K562 (cell line): ENCODE measurements around the gene NDST1. TPM values are rescaled to one million over a fixed set of nuclear protein-coding genes. Genes with fewer than 3 reads are reported as not detected.
A peak's percentile ranks its signal among the peaks of the same experiment; 100 is the strongest.

Experiments used
- ATAC-seq: fragments of 200-7000 bp; cut with Tn5 transposase; 3 replicates; pipeline ENCODE4 v1.9.1; 2020; ENCODE audit warnings: moderate library complexity
- BruUV-seq: library from RNA; stranded (reverse); fragments of 400-500 nt; replicated peaks from 2 replicates; lab custom pipeline; 2021; lab: Mats Ljungman, UMichigan
- CTCF ChIA-PET: fragments of 300-600 bp; formaldehyde crosslinking; extraction: SDS; loops from one replicate; lab custom pipeline; 2021; ENCODE audit warnings: low intra/inter-chr PET ratio; lab: Yijun Ruan, JAX
- POLR2A ChIA-PET: fragments of 300-600, 350-650 bp; sonication (Branson Sonifier 250); formaldehyde crosslinking; extraction: SDS; loops from one replicate; lab custom pipeline; 2021; ENCODE audit warnings: antibody characterized with exemption, inconsistent platforms; lab: Yijun Ruan, JAX
- DNase-seq, 4 experiments: peaks; one replicate each; pipeline versions ENCODE4 v3.0.0 to v3.0.0-alpha.2; 2011 to 2018; ENCODE audit warnings: low spot score in 3 of 4, mixed read lengths in 3 of 4; ENCODE audit errors: extremely low read depth in 1 of 4
- FAIRE-seq: peaks from 2 replicates; lab custom pipeline; 2011; peaks lifted over from hg19 to GRCh38; lab: Jason Lieb, UNC
- H2AFZ ChIP-seq: 2 replicates; pipeline ENCODE4 v1.6.0; 2011; ENCODE audit warnings: low read depth, low read length, control low read depth, inconsistent platforms
- H3K27ac ChIP-seq: fragments of 200-600 bp; 3 replicates; pipeline ENCODE4 v1.8.0; 2011; ENCODE audit warnings: low read depth, mild to moderate bottlenecking, control low read depth, inconsistent platforms, low read length, moderate library complexity, mixed read lengths; ENCODE audit errors: extremely low read depth
- H3K27me3 ChIP-seq, 2 experiments: fragments of 300-600 bp in 1 of 2; 2 replicates in 1 of 2; 3 replicates in 1 of 2; pipeline versions ENCODE4 v1.6.0 to v1.8.0; 2011; ENCODE audit warnings: inconsistent platforms in 2 of 2, low read length in 2 of 2, mild to moderate bottlenecking in 1 of 2, mixed read lengths in 1 of 2, moderate library complexity in 1 of 2; ENCODE audit not compliant: control insufficient read depth in 2 of 2, insufficient read depth in 2 of 2
- H3K36me3 ChIP-seq: fragments of 300-600 bp; 3 replicates; pipeline ENCODE4 v1.8.0; 2011; ENCODE audit warnings: mild to moderate bottlenecking, low read length, inconsistent platforms; ENCODE audit not compliant: control insufficient read depth, insufficient read depth
- H3K4me1 ChIP-seq, 2 experiments: fragments of 200-600 bp in 1 of 2; replicated peaks in 1 of 2; 2 replicates in 1 of 2; 3 replicates in 1 of 2; pipeline versions ENCODE4 v1.5.1 to v1.8.0; 2011; ENCODE audit warnings: inconsistent platforms in 2 of 2, low read length in 2 of 2, mild to moderate bottlenecking in 1 of 2, mixed read lengths in 1 of 2, moderate library complexity in 1 of 2; ENCODE audit not compliant: control insufficient read depth in 2 of 2, insufficient read depth in 2 of 2
- H3K4me2 ChIP-seq: 2 replicates; pipeline ENCODE4 v1.6.1; 2011; ENCODE audit warnings: low read length, control low read depth, inconsistent platforms, mixed read lengths; ENCODE audit not compliant: insufficient read depth
- H3K4me3 ChIP-seq: fragments of 200-600 bp; sonication (generic), shearing (Covaris generic); 2 replicates; pipeline ENCODE4 v1.5.1; 2016; ENCODE audit warnings: control low read depth, inconsistent platforms
- H3K79me2 ChIP-seq: fragments of 200-600 bp; 3 replicates; pipeline ENCODE4 v1.8.0; 2011; ENCODE audit warnings: low read length, inconsistent platforms; ENCODE audit not compliant: control insufficient read depth, insufficient read depth
- H3K9ac ChIP-seq, 2 experiments: 2 replicates each; pipeline versions ENCODE4 v1.6.0 to v1.6.1; 2011; ENCODE audit warnings: low read depth in 2 of 2, low read length in 2 of 2, control low read depth in 1 of 2, inconsistent platforms in 1 of 2, mild to moderate bottlenecking in 1 of 2, mixed read lengths in 1 of 2; ENCODE audit not compliant: insufficient read depth in 1 of 2
- H3K9me1 ChIP-seq: one replicate; pipeline ENCODE4 v1.6.0; 2011; ENCODE audit warnings: inconsistent platforms, mild to moderate bottlenecking, low read length, moderate library complexity; ENCODE audit not compliant: control insufficient read depth, insufficient read depth
- H3K9me3 ChIP-seq: replicated peaks from 2 replicates; pipeline ENCODE4 v1.5.1; 2011; ENCODE audit warnings: low read depth, low read length, inconsistent platforms; ENCODE audit not compliant: control insufficient read depth, insufficient read depth
- H4K20me1 ChIP-seq: replicated peaks from 2 replicates; pipeline ENCODE4 v1.6.1; 2011; ENCODE audit warnings: low read length, inconsistent platforms, mixed read lengths; ENCODE audit not compliant: control insufficient read depth, insufficient read depth
- HDAC6 ChIP-seq: IDR thresholded peaks from 2 replicates; pipeline ENCODE4 v1.6.1; 2012; ENCODE audit warnings: low read depth, mild to moderate bottlenecking, control low read depth, inconsistent platforms, low read length, moderate library complexity
- REST ChIP-seq, 2 experiments: fragments of 450-650 bp; formaldehyde crosslinking in 1 of 2; IDR thresholded peaks; 2 replicates each; pipeline versions ENCODE4 v1.4.0 to v1.6.1; 2014 to 2020; ENCODE audit warnings: mild to moderate bottlenecking in 2 of 2, borderline replicate concordance in 1 of 2, low read depth in 1 of 2
- ZNF316 ChIP-seq: fragments of 450-650 bp; IDR thresholded peaks from 2 replicates; pipeline ENCODE4 v1.6.1; 2016
- ZNF551 ChIP-seq: fragments of 250-450 bp; sonication (Bioruptor Pico); IDR thresholded peaks from 2 replicates; pipeline ENCODE4 v1.5.0; 2021; ENCODE audit warnings: mild to moderate bottlenecking, moderate library complexity
- WGBS: fragments of 100-300 bp; shearing (Covaris generic); methylation state at CpG from one replicate; pipeline ENCODE4 v1.1.6; 2016; ENCODE audit warnings: low coverage, mixed read lengths; ENCODE audit not compliant: insufficient coverage; ENCODE audit errors: missing lambda C conversion rate; 5-methylcytosine and 5-hydroxymethylcytosine counted together
- in situ Hi-C: fragments of 300-500 bp; cut with MboI; formaldehyde crosslinking; loops from 4 replicates; pipeline ENCODE4 v1.15.0; 2018; ENCODE audit warnings: inconsistent platforms, mixed read lengths
- intact Hi-C: fragments of 100-400 bp; cut with micrococcal nuclease; formaldehyde crosslinking; loops from 2 replicates; pipeline ENCODE4 v1.14.2; 2022
- polyA plus RNA-seq, 8 experiments: library from polyadenylated mRNA; depleted of rRNA in 4 of 8; stranded (reverse) in 5 of 8; unstranded in 3 of 8; fragments of >200 nt; fragmentation: Nextera tagmentation in 2 of 8; fragmentation: Illumina TruSeq in 1 of 8; extraction: Ambion mirVana in 2 of 8; extraction: Trizol in 1 of 8; gene quantifications; 2 replicates each; pipeline versions ENCODE4 v1.2.1 to v1.2.3, GENCODE V29; 2011 to 2014; ENCODE audit warnings: inconsistent platforms in 1 of 8, missing spikeins in 1 of 8
- total RNA-seq, 7 experiments: library from RNA; depleted of rRNA in 6 of 7; stranded (reverse); fragments of >200 nt in 6 of 7; fragmentation: Illumina TruSeq in 2 of 7; extraction: Trizol in 2 of 7; gene quantifications; 2 replicates each; pipeline versions ENCODE4 v1.2.1 to v1.2.3, GENCODE V29; 2011 to 2021; ENCODE audit warnings: low replicate concordance in 1 of 7
- TF ChIP-seq, protein P1 (sequence below): fragments of 250-450 bp; sonication (Bioruptor Pico); IDR thresholded peaks from 2 replicates; pipeline ENCODE4 v1.8.0; 2022; ENCODE audit warnings: moderate library complexity, mild to moderate bottlenecking, inconsistent platforms

NDST1 gene
- total and polyA plus RNA-seq, 9 of the 15 experiments (the other 6 are each of a cell fraction or from before 2014, with no cell fraction given), result 0.38 to 47.9 (median 9.9) TPM

DNA sequence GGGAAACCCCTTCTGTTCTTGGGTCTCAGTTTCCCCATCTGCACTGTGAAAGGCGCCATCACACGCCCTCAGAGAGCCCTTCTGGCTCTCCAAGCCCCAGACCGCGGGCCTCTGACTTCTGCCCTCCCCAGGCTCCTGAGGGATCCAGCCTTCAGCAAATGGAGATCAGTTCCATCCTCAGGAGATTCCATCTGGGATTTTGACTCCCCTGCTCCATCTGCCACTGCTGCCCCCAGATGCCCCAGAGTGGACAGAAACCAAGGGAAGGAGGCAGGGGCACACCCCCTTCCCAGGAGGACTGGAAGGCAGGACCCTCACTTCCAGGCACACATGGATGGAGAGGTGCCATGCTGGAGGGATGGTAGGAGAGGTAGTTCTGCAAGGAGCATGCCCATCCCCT, 39.7 kb upstream of the NDST1 start (continued):
- TF ChIP-seq ZNF551 (CRISPR knock-in tag) (no peak), HDAC6 (no peak)

- no peaks in the 10 kb centered on the region for H3K36me3 ChIP-seq
- in situ Hi-C loops (no loop called here), intact Hi-C loops (no loop called here)
- no peak overlapping the region for H2AFZ ChIP-seq
- no peaks in the 10 kb centered on the region for H3K9me1 ChIP-seq
- H3K4me3 ChIP-seq, result no peak overlapping the region
- FAIRE-seq (no peak), DNase-seq (no peak), ATAC-seq (no peak)
- no TSS peak for BruUV-seq
- WGBS, result 31% methylated on average over 6 of the region's 6 CpGs
- ChIA-PET POLR2A (interaction anchor here (0.9 kb wide), 1 partner anchor 41 kb away, joined by 3 read pairs; no protein-coding TSS in a partner anchor), CTCF (no interaction called here)
- H3K27ac ChIP-seq, result no peak overlapping the region
- no peak overlapping the region for H3K4me2 ChIP-seq
- H3K79me2 ChIP-seq, result no peaks in the 10 kb centered on the region
- H3K4me1 ChIP-seq, result peaks cover 4% of the 10 kb centered on the region in 2 experiments; a peak in 2 of 5 replicates
- no peaks in the 10 kb centered on the region for H3K27me3 ChIP-seq
- H3K9ac ChIP-seq, result no peak overlapping the region; a peak in 1 of 4 replicates
- no peaks in the 10 kb centered on the region for H4K20me1 ChIP-seq
- H3K9me3 ChIP-seq, result no peaks in the 10 kb centered on the region
- TF ChIP-seq, protein P1, sequence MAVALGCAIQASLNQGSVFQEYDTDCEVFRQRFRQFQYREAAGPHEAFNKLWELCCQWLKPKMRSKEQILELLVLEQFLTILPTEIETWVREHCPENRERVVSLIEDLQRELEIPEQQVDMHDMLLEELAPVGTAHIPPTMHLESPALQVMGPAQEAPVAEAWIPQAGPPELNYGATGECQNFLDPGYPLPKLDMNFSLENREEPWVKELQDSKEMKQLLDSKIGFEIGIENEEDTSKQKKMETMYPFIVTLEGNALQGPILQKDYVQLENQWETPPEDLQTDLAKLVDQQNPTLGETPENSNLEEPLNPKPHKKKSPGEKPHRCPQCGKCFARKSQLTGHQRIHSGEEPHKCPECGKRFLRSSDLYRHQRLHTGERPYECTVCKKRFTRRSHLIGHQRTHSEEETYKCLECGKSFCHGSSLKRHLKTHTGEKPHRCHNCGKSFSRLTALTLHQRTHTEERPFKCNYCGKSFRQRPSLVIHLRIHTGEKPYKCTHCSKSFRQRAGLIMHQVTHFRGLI (CRISPR knock-in tag), result no peak
- TF ChIP-seq REST (IDR thresholded peaks at IDR 0.05; ENCODE audit: borderline replicate concordance) (peak; percentile 34), REST (CRISPR knock-in tag; IDR thresholded peaks at IDR 0.05; ENCODE audit: low read depth) (no peak), ZNF316 (peak; percentile 60)
These were observed 38.0 kb upstream of the NDST1 start for GRCh38 chr5:150469718-150470469.
